ENCODE measurements around the gene GPAT3.
"Not testable (repeated sequence)": the region's sequence is repeated elsewhere in the genome, so short reads cannot be mapped to it uniquely, and the experiment has no call there.

GPAT3 gene

DNA sequence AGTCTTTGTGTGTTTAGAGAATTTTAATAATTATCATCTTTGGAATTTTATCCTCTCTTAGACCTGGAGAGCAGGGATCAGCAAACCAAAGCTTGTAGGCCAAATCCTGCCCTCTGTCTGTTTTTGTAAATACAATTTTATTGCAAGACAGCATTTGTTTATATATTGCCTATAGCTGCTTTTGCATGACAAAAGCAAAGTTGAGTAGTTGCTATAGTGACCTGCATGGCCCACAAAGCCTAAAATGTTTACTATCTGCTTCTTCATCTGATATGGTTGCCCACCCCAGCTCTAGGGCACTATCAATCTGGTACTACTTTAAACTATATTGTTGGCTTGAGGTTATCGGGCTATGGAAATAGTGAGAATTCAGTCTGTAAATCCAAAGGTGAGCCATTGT lies 80.3 kb downstream of the GPAT3 start:
- TF ChIP-seq, protein P1, sequence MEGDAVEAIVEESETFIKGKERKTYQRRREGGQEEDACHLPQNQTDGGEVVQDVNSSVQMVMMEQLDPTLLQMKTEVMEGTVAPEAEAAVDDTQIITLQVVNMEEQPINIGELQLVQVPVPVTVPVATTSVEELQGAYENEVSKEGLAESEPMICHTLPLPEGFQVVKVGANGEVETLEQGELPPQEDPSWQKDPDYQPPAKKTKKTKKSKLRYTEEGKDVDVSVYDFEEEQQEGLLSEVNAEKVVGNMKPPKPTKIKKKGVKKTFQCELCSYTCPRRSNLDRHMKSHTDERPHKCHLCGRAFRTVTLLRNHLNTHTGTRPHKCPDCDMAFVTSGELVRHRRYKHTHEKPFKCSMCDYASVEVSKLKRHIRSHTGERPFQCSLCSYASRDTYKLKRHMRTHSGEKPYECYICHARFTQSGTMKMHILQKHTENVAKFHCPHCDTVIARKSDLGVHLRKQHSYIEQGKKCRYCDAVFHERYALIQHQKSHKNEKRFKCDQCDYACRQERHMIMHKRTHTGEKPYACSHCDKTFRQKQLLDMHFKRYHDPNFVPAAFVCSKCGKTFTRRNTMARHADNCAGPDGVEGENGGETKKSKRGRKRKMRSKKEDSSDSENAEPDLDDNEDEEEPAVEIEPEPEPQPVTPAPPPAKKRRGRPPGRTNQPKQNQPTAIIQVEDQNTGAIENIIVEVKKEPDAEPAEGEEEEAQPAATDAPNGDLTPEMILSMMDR (IDR thresholded peaks at IDR 0.05; ENCODE audit: unreplicated experiment in 3 of 3) = no peak
- peaks cover 19% of the 10 kb centered on the region for H3K36me3 Mint-ChIP-seq (ENCODE audit: low read depth)
- H3K4me3 Mint-ChIP-seq = no peak overlapping the region
- peaks cover 34% of the 10 kb centered on the region for H3K9me3 Mint-ChIP-seq
- H3K27ac Mint-ChIP-seq = no peak overlapping the region
- H3K27me3 Mint-ChIP-seq (ENCODE audit: low read depth) = no peaks in the 10 kb centered on the region
- H3K4me1 Mint-ChIP-seq = peaks cover 33% of the 10 kb centered on the region

GRCh38 chr4:83617371-83618035 lies 81.6 kb downstream of the GPAT3 start:
- Mint-ChIP-seq H3K9me3 (peaks cover 35% of the 10 kb centered on the region), H3K27me3 (ENCODE audit: low read depth) (no peaks in the 10 kb centered on the region), H3K27ac (peak overlapping the region; percentile 4 to 65 (median 35)), H3K4me3 (no peak overlapping the region), H3K4me1 (peaks cover 33% of the 10 kb centered on the region), H3K36me3 (ENCODE audit: low read depth) (peaks cover 21% of the 10 kb centered on the region)
- TF ChIP-seq, protein P1 (IDR thresholded peaks at IDR 0.05; ENCODE audit: unreplicated experiment in 3 of 3) = no peak

GRCh38 chr4:83618431-83618830 lies 82.5 kb downstream of the GPAT3 start:
- Mint-ChIP-seq H3K27me3 (ENCODE audit: low read depth) (no peaks in the 10 kb centered on the region), H3K4me3 (peak overlapping the region in 1 of 3 experiments; percentile 2), H3K9me3 (peaks cover 28% of the 10 kb centered on the region), H3K4me1 (peaks cover 33% of the 10 kb centered on the region), H3K27ac (peak overlapping the region; percentile 17 to 65 (median 35)), H3K36me3 (ENCODE audit: low read depth) (peaks cover 13% of the 10 kb centered on the region)
- TF ChIP-seq, protein P1 (IDR thresholded peaks at IDR 0.05; ENCODE audit: unreplicated experiment in 3 of 3) = no peak

GRCh38 chr4:83618991-83619645 lies 83.2 kb downstream of the GPAT3 start:
- H3K27ac Mint-ChIP-seq = peak overlapping the region in 1 of 3 experiments; percentile 62

DNA sequence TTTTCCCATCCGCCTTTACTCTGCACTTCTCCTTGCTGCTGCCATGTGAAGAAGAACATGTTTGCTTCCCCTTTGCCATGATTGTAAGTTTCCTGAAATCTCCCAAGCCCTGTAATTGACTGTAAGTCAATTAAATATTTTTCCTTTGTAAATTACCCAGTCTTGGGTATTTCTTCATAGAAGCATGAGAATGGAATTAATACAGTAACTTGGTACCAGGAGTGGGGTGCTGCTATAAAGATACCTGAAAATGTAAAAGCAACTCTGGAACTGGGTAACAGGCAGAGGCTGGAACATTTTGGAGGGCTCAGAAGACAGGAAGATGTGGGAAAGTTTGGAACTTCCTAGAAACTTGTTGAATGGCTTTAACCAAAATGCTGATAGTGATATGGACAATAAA lies 86.2 kb downstream of the GPAT3 start:
- H3K4me1 Mint-ChIP-seq = peaks cover 61% of the 10 kb centered on the region
- H3K36me3 Mint-ChIP-seq (ENCODE audit: low read depth); H3K27ac Mint-ChIP-seq; H3K27me3 Mint-ChIP-seq (ENCODE audit: low read depth); H3K4me3 Mint-ChIP-seq: not testable (repeated sequence)
- H3K9me3 Mint-ChIP-seq = peaks cover 21% of the 10 kb centered on the region

More at GRCh38 chr4:83618991-83619645, 83.2 kb downstream of the GPAT3 start:
- Mint-ChIP-seq H3K4me3 (no peak overlapping the region), H3K36me3 (ENCODE audit: low read depth) (peaks cover 9% of the 10 kb centered on the region), H3K27me3 (ENCODE audit: low read depth) (no peaks in the 10 kb centered on the region), H3K9me3 (peaks cover 24% of the 10 kb centered on the region), H3K4me1 (peaks cover 33% of the 10 kb centered on the region)
- TF ChIP-seq, protein P1 (IDR thresholded peaks at IDR 0.05; ENCODE audit: unreplicated experiment in 3 of 3) = no peak

- H3K9me3 Mint-ChIP-seq = peaks cover 24% of the 10 kb centered on the region
- peaks cover 10% of the 10 kb centered on the region for H3K36me3 Mint-ChIP-seq (ENCODE audit: low read depth)
- peak overlapping the region; percentile 44 to 90 (median 66) for H3K27ac Mint-ChIP-seq
- peaks cover 55% of the 10 kb centered on the region for H3K4me1 Mint-ChIP-seq
- H3K27me3 Mint-ChIP-seq (ENCODE audit: low read depth) = no peaks in the 10 kb centered on the region
- H3K4me3 Mint-ChIP-seq = no peak overlapping the region
- TF ChIP-seq, protein P1 (IDR thresholded peaks at IDR 0.05; ENCODE audit: unreplicated experiment in 3 of 3) = no peak
Measured at GRCh38 chr4:83625821-83626220, 89.9 kb downstream of the GPAT3 start.
